Stimulated activated CD4-positive, alpha-beta T cell treated with anti-CD3 and anti-CD28 coated beads, Interleukin-12 subunit alpha, Interleukin-12 subunit beta, amount 100 ng/mL, for 4 hours (primary cell): ENCODE data around the gene PDX1.

Experiments
- DNase-seq: peaks from one replicate; pipeline ENCODE4 v3.0.0-alpha.2; 2020

The PDX1 gene

GRCh38 chr13:27922883-27923612 lies 3.2 kb downstream of the PDX1 start:
- DNase-seq: no peak

DNA sequence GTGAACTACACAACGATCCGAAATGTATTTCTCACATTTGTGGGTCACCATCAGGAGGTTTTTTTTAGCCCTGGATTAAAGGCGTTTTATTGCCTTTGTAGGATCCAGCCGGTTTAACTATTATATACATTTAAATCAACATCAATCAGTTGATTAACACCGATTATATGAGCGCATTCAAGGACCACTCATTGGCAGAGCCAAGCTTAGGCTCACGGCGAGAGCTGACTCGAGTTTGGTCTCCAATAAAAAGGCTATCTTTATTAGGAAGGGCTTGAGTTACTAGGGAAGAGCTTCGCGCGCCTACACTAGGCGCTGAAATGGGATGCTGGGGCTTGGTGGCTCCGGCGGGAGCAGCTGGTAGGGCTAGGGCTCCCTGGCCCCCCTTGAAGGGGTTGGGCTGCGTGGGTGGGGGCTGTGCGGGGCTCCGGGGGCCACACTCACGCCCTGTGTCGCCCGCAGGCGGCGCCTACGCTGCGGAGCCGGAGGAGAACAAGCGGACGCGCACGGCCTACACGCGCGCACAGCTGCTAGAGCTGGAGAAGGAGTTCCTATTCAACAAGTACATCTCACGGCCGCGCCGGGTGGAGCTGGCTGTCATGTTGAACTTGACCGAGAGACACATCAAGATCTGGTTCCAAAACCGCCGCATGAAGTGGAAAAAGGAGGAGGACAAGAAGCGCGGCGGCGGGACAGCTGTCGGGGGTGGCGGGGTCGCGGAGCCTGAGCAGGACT lies 4.2 kb downstream of the PDX1 start:
- DNase-seq: no peak

DNA sequence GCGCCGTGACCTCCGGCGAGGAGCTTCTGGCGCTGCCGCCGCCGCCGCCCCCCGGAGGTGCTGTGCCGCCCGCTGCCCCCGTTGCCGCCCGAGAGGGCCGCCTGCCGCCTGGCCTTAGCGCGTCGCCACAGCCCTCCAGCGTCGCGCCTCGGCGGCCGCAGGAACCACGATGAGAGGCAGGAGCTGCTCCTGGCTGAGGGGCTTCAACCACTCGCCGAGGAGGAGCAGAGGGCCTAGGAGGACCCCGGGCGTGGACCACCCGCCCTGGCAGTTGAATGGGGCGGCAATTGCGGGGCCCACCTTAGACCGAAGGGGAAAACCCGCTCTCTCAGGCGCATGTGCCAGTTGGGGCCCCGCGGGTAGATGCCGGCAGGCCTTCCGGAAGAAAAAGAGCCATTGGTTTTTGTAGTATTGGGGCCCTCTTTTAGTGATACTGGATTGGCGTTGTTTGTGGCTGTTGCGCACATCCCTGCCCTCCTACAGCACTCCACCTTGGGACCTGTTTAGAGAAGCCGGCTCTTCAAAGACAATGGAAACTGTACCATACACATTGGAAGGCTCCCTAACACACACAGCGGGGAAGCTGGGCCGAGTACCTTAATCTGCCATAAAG lies 4.8 kb downstream of the PDX1 start:
- no peak for DNase-seq

DNA sequence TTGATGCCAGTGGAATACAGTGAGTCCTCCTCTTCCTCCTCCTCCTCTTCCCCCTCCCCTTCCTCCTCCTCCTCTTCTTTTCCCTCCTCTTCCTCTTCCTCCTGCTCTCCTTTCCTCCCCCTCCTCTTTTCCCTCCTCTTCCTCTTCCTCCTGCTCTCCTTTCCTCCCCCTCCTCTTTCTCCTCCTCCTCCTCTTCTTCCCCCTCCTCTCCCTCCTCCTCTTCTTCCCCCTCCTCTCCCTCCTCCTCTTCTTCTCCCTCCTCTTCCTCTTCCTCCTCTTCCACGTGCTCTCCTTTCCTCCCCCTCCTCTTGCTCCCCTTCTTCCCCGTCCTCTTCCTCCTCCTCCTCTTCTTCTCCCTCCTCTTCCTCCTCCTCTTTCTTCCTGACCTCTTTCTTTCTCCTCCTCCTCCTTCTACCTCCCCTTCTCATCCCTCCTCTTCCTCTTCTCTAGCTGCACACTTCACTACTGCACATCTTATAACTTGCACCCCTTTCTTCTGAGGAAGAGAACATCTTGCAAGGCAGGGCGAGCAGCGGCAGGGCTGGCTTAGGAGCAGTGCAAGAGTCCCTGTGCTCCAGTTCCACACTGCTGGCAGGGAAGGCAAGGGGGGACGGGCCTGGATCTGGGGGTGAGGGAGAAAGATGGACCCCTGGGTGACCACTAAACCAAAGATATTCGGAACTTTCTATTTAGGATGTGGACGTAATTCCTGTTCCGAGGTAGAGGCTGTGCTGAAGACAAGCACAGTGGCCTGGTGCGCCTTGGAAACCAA lies 5.6 kb downstream of the PDX1 start:
- no peak for DNase-seq

GRCh38 chr13:27926644-27927434 lies 7.0 kb downstream of the PDX1 start:
- DNase-seq: no peak

- DNase-seq: no peak
Observed at GRCh38 chr13:27927444-27928352, 7.9 kb downstream of the PDX1 start.

GRCh38 chr13:27928353-27928804 lies 8.6 kb downstream of the PDX1 start:
- no peak for DNase-seq

DNA sequence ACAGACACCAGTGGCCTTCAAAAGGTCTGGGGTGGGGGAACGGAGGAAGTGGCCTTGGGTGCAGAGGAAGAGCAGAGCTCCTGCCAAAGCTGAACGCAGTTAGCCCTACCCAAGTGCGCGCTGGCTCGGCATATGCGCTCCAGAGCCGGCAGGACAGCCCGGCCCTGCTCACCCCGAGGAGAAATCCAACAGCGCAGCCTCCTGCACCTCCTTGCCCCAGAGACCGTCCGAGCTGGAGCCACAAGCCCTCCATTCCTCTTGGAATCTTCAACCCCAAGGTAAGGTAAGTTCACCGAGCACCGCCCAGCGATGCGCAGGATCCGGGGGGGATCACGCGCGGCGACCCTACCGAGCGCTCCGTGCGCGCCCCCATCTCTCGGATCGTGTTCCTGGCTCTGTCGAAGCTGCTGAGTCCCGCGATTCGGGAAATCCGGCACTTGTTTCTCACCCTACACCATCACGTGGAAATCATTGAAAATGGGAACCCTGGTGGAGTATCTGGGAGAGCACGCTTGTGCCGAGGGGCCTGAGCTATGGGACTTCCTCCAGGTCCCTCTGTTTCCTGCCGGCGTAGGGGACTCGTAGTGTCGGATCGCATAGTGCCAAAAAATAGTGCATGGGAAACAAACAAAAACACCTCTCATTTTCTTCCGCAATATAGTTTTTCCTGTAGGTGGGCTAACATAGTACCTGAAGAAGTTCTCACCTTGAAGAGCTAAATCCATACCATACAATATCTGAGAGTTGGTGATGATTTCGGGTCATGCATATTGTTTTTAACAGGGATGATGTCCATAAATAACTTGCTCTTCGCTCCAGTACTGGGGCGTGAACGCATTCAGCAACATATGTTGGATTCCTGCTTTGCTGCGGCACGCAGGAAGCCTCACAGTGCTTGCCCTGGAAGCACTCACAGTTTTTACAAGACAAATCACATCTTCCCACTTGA lies 9.3 kb downstream of the PDX1 start:
- no peak for DNase-seq

DNA sequence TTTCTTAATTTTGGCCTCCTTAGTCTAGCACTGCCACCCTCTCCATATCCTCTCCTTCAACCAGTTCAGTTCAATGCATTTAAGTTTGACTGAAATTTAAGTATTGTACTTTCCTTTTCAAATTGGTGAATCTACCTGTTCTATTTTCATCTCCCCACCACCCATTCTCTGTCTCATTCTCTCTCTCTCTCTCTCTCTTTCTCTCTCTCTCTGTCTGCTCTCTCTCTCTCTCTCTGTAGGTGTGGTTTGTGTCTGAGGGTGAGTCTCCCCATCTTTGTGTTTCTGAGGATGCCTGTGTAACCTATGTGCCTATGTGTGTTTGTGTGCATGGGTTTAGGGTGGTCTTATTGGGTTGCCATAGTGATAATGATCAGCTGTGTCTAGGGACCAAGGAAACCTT lies 10.1 kb downstream of the PDX1 start:
- DNase-seq: no peak

DNA sequence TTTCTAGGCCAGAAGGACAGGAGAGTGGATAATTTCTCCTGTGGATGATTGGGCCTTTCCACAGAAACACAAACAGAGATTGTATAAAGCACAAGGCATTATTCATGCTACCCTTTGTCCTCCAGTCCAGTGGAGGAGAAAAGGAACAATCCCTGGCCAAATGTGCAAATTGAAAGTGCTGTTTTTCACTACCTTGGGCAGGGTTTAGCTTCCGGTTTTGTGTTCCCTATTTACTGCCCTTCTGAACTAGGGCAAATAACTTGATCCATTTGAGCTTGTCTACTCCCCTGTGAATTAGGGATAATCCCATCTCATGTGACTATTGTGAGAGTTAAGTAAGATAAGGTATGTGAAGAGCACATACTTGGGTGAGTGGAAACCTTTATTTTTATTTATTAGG lies 13.3 kb downstream of the PDX1 start:
- DNase-seq: no peak

DNA sequence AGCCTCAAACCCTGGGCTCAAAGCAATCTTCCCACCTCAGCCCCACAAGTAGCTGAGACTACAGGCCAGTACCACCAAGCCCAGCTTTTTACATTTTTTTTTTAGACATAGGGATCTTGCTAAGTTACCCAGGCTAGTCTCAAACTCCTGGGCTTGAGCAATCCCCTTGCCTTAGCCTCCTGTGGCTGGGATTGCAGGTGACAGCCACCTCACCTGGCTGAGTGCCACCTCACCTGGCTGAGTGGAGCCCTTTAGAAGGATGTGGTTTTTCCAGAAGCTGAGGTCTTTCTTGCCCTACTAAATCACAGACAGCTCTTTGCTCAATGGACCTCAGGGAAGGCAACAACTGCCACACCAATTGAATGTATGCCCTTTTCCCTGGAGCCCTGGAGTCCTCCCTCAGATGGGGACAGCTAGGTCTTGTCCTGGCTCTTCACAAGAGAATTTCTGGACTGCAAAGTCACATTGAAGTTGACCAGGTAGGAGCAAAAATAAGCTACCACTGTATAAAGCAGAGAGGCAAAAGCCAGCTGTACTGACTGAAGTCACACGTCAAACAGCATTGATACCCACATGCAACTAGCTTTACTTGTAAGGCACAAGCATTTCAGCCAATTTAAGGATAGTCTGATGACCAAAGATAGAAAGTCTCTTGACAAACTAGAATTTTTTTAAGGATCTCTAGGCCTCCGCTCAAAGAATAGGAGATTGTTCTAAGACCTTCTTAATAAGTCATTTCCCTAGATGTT lies 14.0 kb downstream of the PDX1 start:
- DNase-seq: no peak

DNA sequence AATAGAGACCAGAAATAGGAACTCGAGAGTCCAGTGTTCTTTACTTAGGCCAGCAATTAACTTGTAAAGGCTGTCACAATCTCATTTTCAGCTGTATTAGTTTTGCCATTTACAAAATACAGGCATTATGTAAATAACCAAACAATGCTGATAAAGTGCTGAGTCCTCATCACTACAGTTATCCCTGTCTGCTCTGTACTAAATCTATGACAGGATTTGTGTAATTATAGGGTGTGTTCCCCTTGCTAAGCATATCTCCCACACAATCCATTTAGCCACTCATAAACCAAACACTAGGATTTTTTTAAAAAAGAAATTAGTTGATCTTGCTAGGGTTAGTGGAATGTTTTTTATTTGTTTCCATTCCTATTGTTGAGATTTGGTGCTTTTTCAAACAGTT lies 23.2 kb downstream of the PDX1 start:
- no peak for DNase-seq

GRCh38 chr13:27952876-27953675 lies 33.3 kb downstream of the PDX1 start:
- no peak for DNase-seq

GRCh38 chr13:27953676-27954405 lies 34.0 kb downstream of the PDX1 start:
- DNase-seq: peak; percentile 69

DNA sequence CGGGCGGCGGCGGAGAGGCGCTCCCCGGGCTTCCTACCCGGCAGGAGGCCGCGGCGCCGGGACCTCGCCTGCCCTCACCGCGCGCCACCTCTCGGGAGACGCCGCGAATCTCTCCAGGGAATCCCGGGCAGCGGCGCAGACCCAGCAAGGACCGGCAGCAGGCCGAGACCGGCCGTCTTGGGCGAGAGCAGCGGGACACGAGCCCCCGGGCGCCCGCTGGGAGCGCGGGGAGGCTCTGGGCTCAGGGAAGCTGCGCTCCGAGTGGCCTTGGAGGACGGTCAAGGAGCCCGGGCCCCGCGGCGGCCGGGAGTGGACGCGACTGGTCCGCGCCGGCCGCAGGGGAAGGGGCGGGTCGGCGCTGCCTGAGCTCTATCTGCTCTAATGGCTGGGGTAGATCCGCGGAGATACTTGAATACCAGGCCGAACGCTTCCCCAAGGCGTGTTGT lies 34.6 kb downstream of the PDX1 start:
- no peak for DNase-seq

GRCh38 chr13:27955014-27955591 lies 35.3 kb downstream of the PDX1 start:
- DNase-seq: no peak

DNA sequence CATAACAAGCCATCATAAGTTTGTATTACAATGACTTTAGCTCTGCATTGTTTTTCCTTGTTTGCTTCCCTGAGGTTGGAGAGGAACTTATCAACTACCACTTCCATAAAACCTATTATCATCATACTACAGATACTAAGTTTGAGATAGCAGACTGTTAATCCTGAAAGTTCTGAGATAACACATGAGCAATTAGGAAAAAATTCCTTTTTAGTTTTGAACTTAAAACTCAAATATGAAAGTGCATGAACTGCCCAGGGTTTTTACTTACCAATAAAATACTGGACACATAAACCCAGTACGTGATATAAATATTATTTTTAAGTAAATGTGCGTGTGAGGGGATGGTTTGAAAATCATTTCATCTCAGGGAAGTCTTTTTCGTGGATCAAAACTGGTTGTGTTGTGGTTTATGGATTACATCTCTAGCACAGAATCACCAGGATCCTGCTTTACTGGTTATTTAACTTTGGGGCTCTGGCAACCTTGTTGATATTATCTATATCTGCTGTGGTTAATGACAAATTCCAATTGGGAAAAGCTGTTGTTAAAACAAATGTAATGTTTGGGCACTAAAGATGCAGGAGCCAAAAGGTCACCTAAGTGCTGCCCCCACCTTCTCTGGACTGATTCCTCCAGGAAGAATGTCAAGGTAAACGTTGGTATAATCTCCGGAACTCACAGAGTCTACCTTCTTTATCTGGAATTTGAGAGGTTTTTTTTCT lies 36.9 kb downstream of the PDX1 start:
- no peak for DNase-seq
